Breast epithelium (tissue), 3 donors: ENCODE data around the gene PTPN22.

Experiments used
- POLR2A ChIP-seq: fragments of 450-650 bp; IDR thresholded peaks from one replicate; pipeline ENCODE4 v1.6.1; 2016; ENCODE audit warnings: antibody characterized with exemption, mild to moderate bottlenecking, moderate library complexity
- POLR2AphosphoS5 ChIP-seq, 3 donors: sonication (generic); formaldehyde crosslinking; IDR thresholded peaks; one replicate each; pipeline ENCODE4 v1.6.1; 2017; ENCODE audit warnings: antibody characterized with exemption in 3 of 3
- TF ChIP-seq, protein P1 (sequence below), 3 donors: fragments of 450-650 bp; IDR thresholded peaks; one replicate each; pipeline ENCODE4 v1.5.1; 2016 to 2017; ENCODE audit warnings: antibody characterized with exemption in 3 of 3, mild to moderate bottlenecking in 3 of 3, moderate library complexity in 3 of 3

DNA sequence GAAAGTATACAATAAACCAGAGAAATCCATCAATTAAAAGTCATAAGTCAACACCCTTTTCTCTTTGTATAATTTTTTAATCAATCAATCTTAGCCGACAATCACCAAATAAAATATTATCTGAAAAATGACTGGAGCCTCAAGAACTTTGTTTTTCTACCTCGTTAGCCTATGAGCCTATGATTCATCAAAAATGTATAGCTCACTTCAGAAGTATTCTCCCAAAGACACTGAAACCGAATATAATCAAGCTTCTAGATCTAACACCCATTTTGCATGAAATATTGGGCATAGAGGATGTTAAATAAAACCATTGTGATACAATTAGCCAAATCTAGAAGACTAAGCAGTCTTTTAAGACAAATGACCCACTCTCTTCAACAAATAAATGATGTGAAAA, 41.5 kb downstream of the PTPN22 start:
- TF ChIP-seq, protein P1, sequence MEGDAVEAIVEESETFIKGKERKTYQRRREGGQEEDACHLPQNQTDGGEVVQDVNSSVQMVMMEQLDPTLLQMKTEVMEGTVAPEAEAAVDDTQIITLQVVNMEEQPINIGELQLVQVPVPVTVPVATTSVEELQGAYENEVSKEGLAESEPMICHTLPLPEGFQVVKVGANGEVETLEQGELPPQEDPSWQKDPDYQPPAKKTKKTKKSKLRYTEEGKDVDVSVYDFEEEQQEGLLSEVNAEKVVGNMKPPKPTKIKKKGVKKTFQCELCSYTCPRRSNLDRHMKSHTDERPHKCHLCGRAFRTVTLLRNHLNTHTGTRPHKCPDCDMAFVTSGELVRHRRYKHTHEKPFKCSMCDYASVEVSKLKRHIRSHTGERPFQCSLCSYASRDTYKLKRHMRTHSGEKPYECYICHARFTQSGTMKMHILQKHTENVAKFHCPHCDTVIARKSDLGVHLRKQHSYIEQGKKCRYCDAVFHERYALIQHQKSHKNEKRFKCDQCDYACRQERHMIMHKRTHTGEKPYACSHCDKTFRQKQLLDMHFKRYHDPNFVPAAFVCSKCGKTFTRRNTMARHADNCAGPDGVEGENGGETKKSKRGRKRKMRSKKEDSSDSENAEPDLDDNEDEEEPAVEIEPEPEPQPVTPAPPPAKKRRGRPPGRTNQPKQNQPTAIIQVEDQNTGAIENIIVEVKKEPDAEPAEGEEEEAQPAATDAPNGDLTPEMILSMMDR (IDR thresholded peaks at IDR 0.05) = no peak
- no peak for TF ChIP-seq POLR2A
- no peak for TF ChIP-seq POLR2AphosphoS5 (IDR thresholded peaks at IDR 0.05)
